WTC11 (cell line): ENCODE results near the gene RPL37.

Source experiments
- CTCF ChIP-seq: fragments of 200-600 bp; IDR thresholded peaks from 2 replicates; pipeline ENCODE4 v1.8.0; 2022; ENCODE audit warnings: antibody characterized with exemption
- E2F5 ChIP-seq: sonication (generic); formaldehyde crosslinking; IDR thresholded peaks from 2 replicates; pipeline ENCODE4 v1.8.1; 2022; ENCODE audit warnings: mild to moderate bottlenecking, moderate library complexity, missing genetic modification reagents
- GRHL2 ChIP-seq: fragments of 250-450 bp; sonication (Bioruptor Pico); IDR thresholded peaks from 2 replicates; pipeline ENCODE4 v1.8.0; 2022; ENCODE audit warnings: mild to moderate bottlenecking, moderate library complexity; ENCODE audit not compliant: insufficient replicate concordance, severe bottlenecking
- NR3C1 ChIP-seq: sonication (generic); formaldehyde crosslinking; conservative IDR thresholded peaks from 2 replicates; pipeline ENCODE4 v1.8.1; 2023; ENCODE audit warnings: low read depth, mild to moderate bottlenecking, missing genetic modification reagents
- ZBTB21 ChIP-seq: sonication (generic); formaldehyde crosslinking; IDR thresholded peaks from 2 replicates; pipeline ENCODE4 v1.8.1; 2023; ENCODE audit warnings: mild to moderate bottlenecking, missing genetic modification reagents, borderline replicate concordance
- ZNF396 ChIP-seq: fragments of 250-450 bp; sonication (Bioruptor Pico); IDR thresholded peaks from 2 replicates; pipeline ENCODE4 v1.8.0; 2021; ENCODE audit warnings: mild to moderate bottlenecking, moderate library complexity, borderline replicate concordance

DNA sequence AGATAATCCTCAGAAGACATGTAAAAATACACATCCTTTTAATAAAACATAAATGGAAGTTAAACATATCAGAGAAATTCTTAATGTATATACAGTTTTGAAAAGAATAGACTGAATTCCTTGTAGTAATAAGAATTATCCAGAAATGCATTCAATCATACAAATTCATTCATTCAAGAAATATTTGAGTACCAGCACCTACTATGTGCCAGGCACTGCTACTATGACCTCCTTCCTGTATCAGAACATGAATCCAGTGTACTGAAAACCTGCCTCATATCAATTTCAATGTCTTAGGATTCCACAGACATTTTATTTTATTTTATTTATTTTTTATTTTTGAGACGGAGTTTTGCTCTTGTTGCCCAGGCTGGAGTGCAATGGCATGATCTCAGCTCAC is 50.1 kb downstream of the RPL37 start:
- TF ChIP-seq CTCF (no peak), ZNF396 (no peak), NR3C1 (CRISPR knock-in tag) (no peak), GRHL2 (CRISPR knock-in tag) (no peak), ZBTB21 (CRISPR knock-in tag) (no peak), E2F5 (CRISPR knock-in tag) (no peak)
